Naive B cell (primary cell): ENCODE data around the gene FOXP4. TPM values are rescaled to one million over a fixed set of nuclear protein-coding genes. Genes with fewer than 3 reads are reported as not detected.

Source experiments
- ATAC-seq, 2 donors: fragments of 150-1000 bp; cut with Tn5 transposase; 2 replicates each; pipeline ENCODE4 v1.10.0; 2021; ENCODE audit warnings: low read depth in 2 of 2, mild to moderate bottlenecking in 2 of 2, moderate library complexity in 2 of 2
- DNase-seq: peaks from one replicate; pipeline ENCODE4 v3.0.0; 2022
- H3K27ac Mint-ChIP-seq, 6 donors: one replicate each; pipeline ENCODE4 v1.8.0; 2020 to 2022; ENCODE audit warnings: mild to moderate bottlenecking in 6 of 6, mixed read lengths in 6 of 6, moderate library complexity in 5 of 6, inconsistent platforms in 2 of 6
- H3K27me3 Mint-ChIP-seq, 3 donors: one replicate each; pipeline ENCODE4 v1.8.0; 2021 to 2022; ENCODE audit warnings: mixed read lengths in 3 of 3, mild to moderate bottlenecking in 1 of 3
- H3K36me3 Mint-ChIP-seq, 2 donors: one replicate each; pipeline ENCODE4 v1.8.0; 2020 to 2022; ENCODE audit warnings: mixed read lengths in 2 of 2, inconsistent platforms in 1 of 2, mild to moderate bottlenecking in 1 of 2
- H3K4me1 Mint-ChIP-seq, 3 donors: one replicate each; pipeline ENCODE4 v1.8.0; 2020 to 2022; ENCODE audit warnings: mixed read lengths in 3 of 3, inconsistent platforms in 1 of 3, mild to moderate bottlenecking in 1 of 3, moderate library complexity in 1 of 3
- H3K4me3 Mint-ChIP-seq, 8 donors: one replicate each; pipeline ENCODE4 v1.8.0; 2020 to 2022; ENCODE audit warnings: mild to moderate bottlenecking in 8 of 8, mixed read lengths in 8 of 8, moderate library complexity in 8 of 8, inconsistent platforms in 2 of 8
- H3K9me3 Mint-ChIP-seq, 7 donors: one replicate each; pipeline ENCODE4 v1.8.0; 2020 to 2022; ENCODE audit warnings: mixed read lengths in 7 of 7, mild to moderate bottlenecking in 5 of 7, inconsistent platforms in 2 of 7, moderate library complexity in 1 of 7
- polyA plus RNA-seq, 6 donors: library from polyadenylated mRNA; unstranded; fragments of 300-500 nt; fragmentation: Illumina TruSeq; gene quantifications; one replicate each; pipeline ENCODE4 v1.2.3, GENCODE V29; 2021; ENCODE audit warnings: low read depth in 6 of 6

The FOXP4 gene
- polyA plus RNA-seq, 6 donors from 2014 or later, result 0.55 to 4.7 (median 2.2) TPM

GRCh38 chr6:41599015-41599851 lies 53.1 kb downstream of the FOXP4 start:
- no peak for DNase-seq
- Mint-ChIP-seq H3K27ac (peak overlapping the region in 1 of 6 donors; percentile 74), H3K27me3 (no peaks in the 10 kb centered on the region), H3K36me3 (no peaks in the 10 kb centered on the region), H3K4me3 (no peak overlapping the region), H3K4me1 (peaks cover 6 to 13% (median 7%) of the 10 kb centered on the region in 3 donors), H3K9me3 (no peaks in the 10 kb centered on the region)
- no peak for ATAC-seq

GRCh38 chr6:41599852-41600445 lies 53.8 kb downstream of the FOXP4 start:
- no peak for ATAC-seq
- DNase-seq, result no peak
- Mint-ChIP-seq H3K27me3 (peaks cover 0 to 3% (median 1%) of the 10 kb centered on the region in 3 donors), H3K9me3 (no peaks in the 10 kb centered on the region), H3K27ac (peak overlapping the region in 1 of 6 donors; percentile 44), H3K4me1 (peaks cover 6 to 13% (median 7%) of the 10 kb centered on the region in 3 donors), H3K4me3 (no peak overlapping the region), H3K36me3 (no peaks in the 10 kb centered on the region)

GRCh38 chr6:41600499-41601247 lies 54.5 kb downstream of the FOXP4 start:
- H3K4me3 Mint-ChIP-seq, result no peak overlapping the region
- H3K27ac Mint-ChIP-seq, result peak overlapping the region in 2 of 6 donors; percentile 44 to 90
- DNase-seq, result no peak
- H3K9me3 Mint-ChIP-seq, result no peaks in the 10 kb centered on the region
- H3K36me3 Mint-ChIP-seq, result no peaks in the 10 kb centered on the region
- ATAC-seq, result no peak
- peaks cover 6 to 13% (median 7%) of the 10 kb centered on the region in 3 donors for H3K4me1 Mint-ChIP-seq
- H3K27me3 Mint-ChIP-seq, result peaks cover 1 to 10% (median 4%) of the 10 kb centered on the region in 3 donors

GRCh38 chr6:41601248-41601549 lies 55.0 kb downstream of the FOXP4 start:
- DNase-seq (no peak), ATAC-seq (no peak)
- Mint-ChIP-seq H3K4me1 (peaks cover 6 to 13% (median 7%) of the 10 kb centered on the region in 3 donors), H3K36me3 (no peaks in the 10 kb centered on the region), H3K27me3 (peaks cover 4 to 15% (median 7%) of the 10 kb centered on the region in 3 donors), H3K9me3 (no peaks in the 10 kb centered on the region), H3K4me3 (no peak overlapping the region), H3K27ac (peak overlapping the region in 1 of 6 donors; percentile 90)

GRCh38 chr6:41602422-41602743 lies 56.2 kb downstream of the FOXP4 start:
- H3K4me3 Mint-ChIP-seq, result no peak overlapping the region
- H3K36me3 Mint-ChIP-seq, result no peaks in the 10 kb centered on the region
- no peak for DNase-seq
- ATAC-seq, result no peak
- H3K4me1 Mint-ChIP-seq, result peaks cover 6 to 13% (median 7%) of the 10 kb centered on the region in 3 donors
- no peaks in the 10 kb centered on the region for H3K9me3 Mint-ChIP-seq
- H3K27me3 Mint-ChIP-seq, result peaks cover 4 to 21% (median 13%) of the 10 kb centered on the region in 3 donors
- H3K27ac Mint-ChIP-seq, result no peak overlapping the region

GRCh38 chr6:41602864-41603608 lies 56.9 kb downstream of the FOXP4 start:
- Mint-ChIP-seq H3K4me1 (peaks cover 6 to 13% (median 7%) of the 10 kb centered on the region in 3 donors), H3K27ac (peak overlapping the region in 3 of 6 donors; percentile 1 to 53 (median 44)), H3K27me3 (peaks cover 4 to 21% (median 13%) of the 10 kb centered on the region in 3 donors), H3K4me3 (peak overlapping the region in 2 of 8 donors; percentile 16 to 79), H3K9me3 (no peaks in the 10 kb centered on the region), H3K36me3 (no peaks in the 10 kb centered on the region)
- DNase-seq (peak; percentile 75), ATAC-seq (peak; percentile 87 to 91)

GRCh38 chr6:41604006-41604405 lies 57.8 kb downstream of the FOXP4 start:
- DNase-seq, result no peak
- no peak for ATAC-seq
- H3K27ac Mint-ChIP-seq, result no peak overlapping the region
- peak overlapping the region in 1 of 8 donors; percentile 56 for H3K4me3 Mint-ChIP-seq
- no peaks in the 10 kb centered on the region for H3K36me3 Mint-ChIP-seq
- no peaks in the 10 kb centered on the region for H3K9me3 Mint-ChIP-seq
- H3K4me1 Mint-ChIP-seq, result peaks cover 6 to 13% (median 7%) of the 10 kb centered on the region in 3 donors
- H3K27me3 Mint-ChIP-seq, result peaks cover 4 to 21% (median 13%) of the 10 kb centered on the region in 3 donors

- H3K36me3 Mint-ChIP-seq, result no peaks in the 10 kb centered on the region
- peaks cover 0 to 1% (median 0%) of the 10 kb centered on the region in 7 donors for H3K9me3 Mint-ChIP-seq
- no peak for DNase-seq
- peaks cover 6 to 13% (median 7%) of the 10 kb centered on the region in 3 donors for H3K4me1 Mint-ChIP-seq
- no peak for ATAC-seq
- peaks cover 9 to 25% (median 15%) of the 10 kb centered on the region in 3 donors for H3K27me3 Mint-ChIP-seq
- peak overlapping the region in 1 of 8 donors; percentile 11 for H3K4me3 Mint-ChIP-seq
- H3K27ac Mint-ChIP-seq, result peak overlapping the region in 2 of 6 donors; percentile 1 to 57
Observed at GRCh38 chr6:41605649-41606048, 59.5 kb downstream of the FOXP4 start.

GRCh38 chr6:41607036-41607435 lies 60.9 kb downstream of the FOXP4 start:
- ATAC-seq (no peak), DNase-seq (no peak)
- no peak overlapping the region for H3K4me3 Mint-ChIP-seq
- H3K27ac Mint-ChIP-seq, result no peak overlapping the region
- H3K9me3 Mint-ChIP-seq, result peaks cover 0 to 4% (median 0%) of the 10 kb centered on the region in 7 donors
- peaks cover 14 to 29% (median 23%) of the 10 kb centered on the region in 3 donors for H3K27me3 Mint-ChIP-seq
- no peaks in the 10 kb centered on the region for H3K36me3 Mint-ChIP-seq
- H3K4me1 Mint-ChIP-seq, result peaks cover 6 to 13% (median 7%) of the 10 kb centered on the region in 3 donors

- no peak for DNase-seq
- no peak for ATAC-seq
Observed at GRCh38 chr6:41607736-41608135, 61.6 kb downstream of the FOXP4 start.

GRCh38 chr6:41608443-41609151 lies 62.4 kb downstream of the FOXP4 start:
- H3K36me3 Mint-ChIP-seq, result peaks cover 0 to 8% of the 10 kb centered on the region in 2 donors
- H3K4me3 Mint-ChIP-seq, result peak overlapping the region in 1 of 8 donors; percentile 16
- peaks cover 14 to 37% (median 34%) of the 10 kb centered on the region in 3 donors for H3K27me3 Mint-ChIP-seq
- peaks cover 0 to under 1% (median 0%) of the 10 kb centered on the region in 3 donors for H3K4me1 Mint-ChIP-seq
- peaks cover 0 to 6% (median 5%) of the 10 kb centered on the region in 7 donors for H3K9me3 Mint-ChIP-seq
- DNase-seq, result no peak
- ATAC-seq, result no peak
- peak overlapping the region in 1 of 6 donors; percentile 48 for H3K27ac Mint-ChIP-seq

More at GRCh38 chr6:41607736-41608135, 61.6 kb downstream of the FOXP4 start:
- peaks cover 0 to 6% of the 10 kb centered on the region in 2 donors for H3K36me3 Mint-ChIP-seq
- peaks cover 0 to 6% (median 4%) of the 10 kb centered on the region in 7 donors for H3K9me3 Mint-ChIP-seq
- peak overlapping the region in 1 of 8 donors; percentile 63 for H3K4me3 Mint-ChIP-seq
- peak overlapping the region in 1 of 6 donors; percentile 92 for H3K27ac Mint-ChIP-seq
- H3K27me3 Mint-ChIP-seq, result peaks cover 14 to 34% (median 27%) of the 10 kb centered on the region in 3 donors
- H3K4me1 Mint-ChIP-seq, result peaks cover 4 to 7% (median 5%) of the 10 kb centered on the region in 3 donors

- H3K9me3 Mint-ChIP-seq, result peaks cover 0 to 8% (median 5%) of the 10 kb centered on the region in 7 donors
- H3K27me3 Mint-ChIP-seq, result peaks cover 16 to 34% (median 21%) of the 10 kb centered on the region in 3 donors
- peaks cover 0 to 8% of the 10 kb centered on the region in 2 donors for H3K36me3 Mint-ChIP-seq
- ATAC-seq, result no peak
- no peak for DNase-seq
- H3K27ac Mint-ChIP-seq, result no peak overlapping the region
- H3K4me1 Mint-ChIP-seq, result no peaks in the 10 kb centered on the region
- H3K4me3 Mint-ChIP-seq, result no peak overlapping the region
Observed at GRCh38 chr6:41614715-41615114, 68.5 kb downstream of the FOXP4 start.
